SJCRH30 (cell line): ENCODE results near the gene TMEFF2. TPM values are rescaled to one million over a fixed set of nuclear protein-coding genes. Genes with fewer than 3 reads are reported as not detected.
A peak's percentile ranks its signal among the peaks of the same experiment; 100 is the strongest.

ENCODE experiments used
- DNase-seq, 2 experiments: peaks; one replicate each; pipeline ENCODE4 v3.0.0-alpha.2; 2015 to 2020
- H3K27ac ChIP-seq: fragments of 250-450 bp; sonication (Bioruptor Pico); 2 replicates; pipeline ENCODE4 v1.5.1; 2020; ENCODE audit warnings: mild to moderate bottlenecking, moderate library complexity
- H3K27me3 ChIP-seq: fragments of 250-450 bp; sonication (Bioruptor Pico); 2 replicates; pipeline ENCODE4 v1.5.1; 2020; ENCODE audit warnings: mild to moderate bottlenecking, moderate library complexity
- H3K36me3 ChIP-seq: fragments of 250-450 bp; sonication (Bioruptor Pico); 2 replicates; pipeline ENCODE4 v1.5.1; 2020; ENCODE audit warnings: mild to moderate bottlenecking, moderate library complexity
- H3K4me1 ChIP-seq: fragments of 250-450 bp; sonication (Bioruptor Pico); 2 replicates; pipeline ENCODE4 v1.5.1; 2020; ENCODE audit warnings: mild to moderate bottlenecking, moderate library complexity
- H3K4me3 ChIP-seq: fragments of 250-450 bp; sonication (Bioruptor Pico); 2 replicates; pipeline ENCODE4 v1.5.1; 2020; ENCODE audit warnings: mild to moderate bottlenecking, moderate library complexity
- H3K9me3 ChIP-seq: fragments of 250-450 bp; sonication (Bioruptor Pico); replicated peaks from 2 replicates; pipeline ENCODE4 v1.5.1; 2020; ENCODE audit warnings: mild to moderate bottlenecking, moderate library complexity
- total RNA-seq: library from RNA; depleted of rRNA; stranded (reverse); fragments of >200 nt; shearing (Covaris generic); gene quantifications from 2 replicates; pipeline ENCODE4 v1.2.3, GENCODE V29; 2014

Gene TMEFF2
- total RNA-seq, 1 experiment from 2014 or later: 7.0 TPM

DNA sequence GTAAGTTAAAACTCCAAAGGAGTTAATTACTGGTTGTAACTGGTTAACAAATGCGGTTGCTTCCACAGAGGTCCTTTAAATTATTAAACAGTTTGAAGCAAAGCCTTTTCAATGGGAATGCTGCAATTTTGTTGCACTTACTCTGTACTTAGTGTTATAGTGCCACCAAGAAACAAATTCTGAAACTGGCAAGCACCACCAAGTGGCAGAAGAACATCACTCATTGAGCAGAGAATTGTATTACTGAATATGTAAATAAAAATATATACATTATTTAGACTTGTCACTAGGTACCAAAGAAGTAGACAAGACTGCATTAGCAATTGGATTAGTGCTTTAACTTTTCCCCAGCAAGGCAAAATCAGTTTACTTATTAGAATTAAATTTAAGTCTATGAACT, 2.6 kb upstream of the TMEFF2 start:
- no peak for DNase-seq
- Histone ChIP-seq H3K4me3 (no peak overlapping the region), H3K9me3 (no peaks in the 10 kb centered on the region), H3K36me3 (no peaks in the 10 kb centered on the region), H3K4me1 (peaks cover 9% of the 10 kb centered on the region; the same call in 1 of the 2 replicates), H3K27ac (no peak overlapping the region), H3K27me3 (no peaks in the 10 kb centered on the region; the same call in 1 of the 2 replicates)

DNA sequence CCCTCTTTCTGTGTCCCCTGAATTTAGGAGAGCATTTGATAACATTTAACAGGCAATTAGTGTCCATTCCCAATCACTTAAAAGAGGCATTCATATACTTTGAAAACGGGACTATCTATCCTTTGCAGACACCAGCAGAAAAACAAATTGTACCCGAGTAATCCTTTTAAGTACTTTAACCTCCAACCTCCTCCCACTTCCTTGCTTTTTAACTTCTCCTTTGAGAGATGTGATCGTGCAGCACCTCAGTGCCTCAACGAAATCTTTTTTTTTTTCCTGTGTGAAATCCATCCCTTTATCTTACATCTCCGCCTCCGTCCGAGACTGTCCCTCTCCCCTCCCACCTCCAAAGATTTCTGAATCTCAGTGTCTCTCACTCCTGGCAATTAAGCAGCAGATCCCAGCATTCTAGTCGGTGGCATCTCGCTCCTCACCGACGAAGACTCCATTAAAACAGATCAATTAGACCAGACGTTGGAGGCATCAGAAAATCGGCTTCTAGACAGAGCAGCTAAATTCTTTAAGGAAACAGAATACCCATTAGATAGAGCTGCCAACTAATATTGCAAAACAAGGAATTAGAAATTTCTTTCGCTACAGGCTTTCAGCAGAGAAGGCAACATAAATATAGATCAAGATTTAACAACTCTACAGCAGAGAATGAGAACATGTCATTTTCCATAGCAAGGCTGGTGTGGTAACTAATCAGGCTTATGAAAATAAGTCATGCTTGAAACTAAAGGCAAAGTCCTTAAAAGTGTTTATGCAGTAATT, 1.9 kb upstream of the TMEFF2 start:
- H3K4me1 ChIP-seq: peaks cover 9% of the 10 kb centered on the region; the same call in 1 of the 2 replicates
- no peaks in the 10 kb centered on the region for H3K36me3 ChIP-seq
- H3K4me3 ChIP-seq: peak overlapping the region; percentile 66
- no peaks in the 10 kb centered on the region for H3K9me3 ChIP-seq
- DNase-seq: peak; percentile 17 to 50
- H3K27ac ChIP-seq: no peak overlapping the region
- H3K27me3 ChIP-seq: no peaks in the 10 kb centered on the region; the same call in 1 of the 2 replicates

DNA sequence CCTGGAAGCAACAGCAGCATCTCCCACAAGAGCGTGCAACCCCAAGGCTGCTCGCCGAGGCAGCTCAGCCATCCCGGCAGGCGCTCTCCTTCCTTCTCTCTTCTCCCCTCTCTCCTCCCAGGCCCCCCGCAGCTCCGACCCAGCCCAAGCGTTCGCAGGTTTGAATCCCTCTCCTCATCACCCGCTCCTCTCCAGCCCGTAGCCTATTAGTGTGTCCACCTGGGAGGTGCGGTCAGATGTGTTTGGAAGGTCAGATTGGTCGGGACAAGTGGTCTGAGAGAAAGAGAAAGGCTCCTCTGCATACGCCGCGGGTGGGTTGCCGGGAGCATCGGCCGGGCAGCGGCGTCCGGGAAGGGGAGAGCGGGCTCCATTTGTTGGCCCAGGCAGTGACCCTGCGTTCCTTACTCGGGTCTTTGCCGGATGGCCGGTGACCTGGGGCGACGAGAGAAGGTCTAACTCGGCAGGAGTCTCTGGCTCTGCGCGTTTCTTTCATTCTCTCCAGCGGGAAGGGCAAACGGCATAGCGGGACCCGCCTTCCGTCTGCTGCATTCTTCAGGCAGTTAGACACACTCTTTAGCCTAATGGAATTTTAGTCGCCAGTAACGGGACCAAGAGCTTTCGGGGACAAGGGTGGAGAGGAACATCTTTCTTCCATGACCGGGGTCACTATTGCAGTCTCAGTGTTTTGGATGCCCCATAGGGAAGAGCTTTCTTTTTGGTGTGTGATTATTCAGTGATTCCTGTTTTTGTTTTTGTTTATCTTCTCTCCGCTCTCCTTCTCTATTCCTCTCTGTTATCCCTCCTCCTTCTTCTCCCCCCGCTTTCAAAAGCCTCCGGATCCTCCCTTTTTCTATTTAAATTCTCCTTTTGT, 1.1 kb upstream of the TMEFF2 start:
- Histone ChIP-seq H3K27me3 (no peaks in the 10 kb centered on the region; the same call in 1 of the 2 replicates), H3K27ac (no peak overlapping the region; the same call in 1 of the 2 replicates), H3K4me3 (peak overlapping the region; percentile 66), H3K9me3 (no peaks in the 10 kb centered on the region), H3K36me3 (no peaks in the 10 kb centered on the region), H3K4me1 (peaks cover 9% of the 10 kb centered on the region; the same call in 1 of the 2 replicates)
- DNase-seq: peak; percentile 66 to 79

DNA sequence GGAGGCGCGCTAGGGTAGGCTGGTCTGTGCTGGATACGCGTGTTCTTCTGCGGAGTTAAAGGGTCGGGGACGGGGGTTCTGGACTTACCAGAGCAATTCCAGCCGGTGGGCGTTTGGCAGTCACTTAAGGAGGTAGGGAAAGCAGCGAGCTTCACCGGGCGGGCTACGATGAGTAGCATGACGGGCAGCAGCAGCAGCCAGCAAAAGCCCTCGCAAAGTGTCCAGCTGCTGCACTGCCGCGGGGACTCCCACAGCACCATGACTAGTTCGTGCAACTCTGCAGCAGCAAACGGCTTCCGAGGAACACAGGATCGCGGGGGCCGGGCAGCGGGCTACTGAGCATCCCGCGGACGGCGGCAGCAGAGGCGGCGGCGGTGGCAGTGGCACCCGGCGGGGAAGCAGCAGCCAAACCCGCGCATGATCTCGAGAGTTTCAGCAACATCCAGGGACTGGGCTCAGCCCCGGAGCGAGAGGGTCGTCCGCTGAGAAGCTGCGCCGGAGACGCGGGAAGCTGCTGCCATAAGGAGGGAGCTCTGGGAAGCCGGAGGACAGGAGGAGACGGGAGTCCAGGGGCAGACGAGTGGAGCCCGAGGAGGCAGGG, 368 bp downstream of the TMEFF2 start:
- Histone ChIP-seq H3K36me3 (no peaks in the 10 kb centered on the region), H3K27me3 (no peaks in the 10 kb centered on the region; the same call in 1 of the 2 replicates), H3K4me3 (peak overlapping the region; percentile 66), H3K4me1 (peaks cover 14% of the 10 kb centered on the region), H3K27ac (peak overlapping the region; percentile 19; the same call in 1 of the 2 replicates), H3K9me3 (no peaks in the 10 kb centered on the region)
- DNase-seq: peak; percentile 92 to 94

DNA sequence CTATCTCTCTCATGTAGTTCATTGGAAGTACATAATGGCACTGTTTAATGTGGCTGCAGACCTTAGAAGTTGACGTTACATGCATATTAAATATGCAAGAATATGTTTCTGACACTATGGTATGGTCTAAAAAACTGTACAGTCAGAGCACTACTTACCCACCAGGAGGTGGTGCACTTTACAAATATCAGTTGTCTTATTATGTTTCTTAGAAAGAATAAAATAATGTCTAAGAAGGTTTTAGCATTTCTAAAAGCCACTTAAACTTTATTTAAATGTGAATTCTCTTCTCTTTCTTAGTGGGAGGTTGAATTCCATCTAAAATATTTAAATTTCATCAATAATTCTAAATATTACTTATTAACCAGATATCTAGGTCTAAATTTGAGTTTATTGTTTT, 4.3 kb downstream of the TMEFF2 start:
- peak in 1 of 2 experiments; percentile 61 for DNase-seq
- Histone ChIP-seq H3K4me3 (no peak overlapping the region), H3K9me3 (no peaks in the 10 kb centered on the region), H3K27ac (no peak overlapping the region), H3K36me3 (no peaks in the 10 kb centered on the region), H3K4me1 (peaks cover 9% of the 10 kb centered on the region), H3K27me3 (no peaks in the 10 kb centered on the region)

DNA sequence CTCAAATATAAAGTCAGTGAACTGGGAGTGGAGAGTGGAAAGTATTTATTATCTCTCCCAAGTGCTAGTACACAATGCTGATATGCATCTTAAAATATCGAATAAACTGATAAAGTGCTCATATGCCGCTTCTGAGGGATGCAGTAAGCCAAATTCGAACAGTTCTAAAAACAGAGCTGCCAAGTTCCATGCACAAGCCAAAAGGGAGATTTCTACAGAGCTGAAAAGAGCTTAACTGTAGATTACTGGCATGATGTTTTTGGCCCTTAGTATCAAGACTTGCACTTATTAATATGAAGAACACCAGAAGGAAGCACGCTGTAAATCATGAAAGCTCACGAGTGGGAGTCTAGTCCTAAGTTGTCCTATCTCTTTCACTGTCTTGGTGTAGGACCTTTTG, 7.9 kb downstream of the TMEFF2 start:
- H3K4me1 ChIP-seq: peaks cover 5% of the 10 kb centered on the region
- H3K9me3 ChIP-seq: no peaks in the 10 kb centered on the region
- no peaks in the 10 kb centered on the region for H3K27me3 ChIP-seq
- H3K27ac ChIP-seq: no peak overlapping the region
- no peaks in the 10 kb centered on the region for H3K36me3 ChIP-seq
- no peak overlapping the region for H3K4me3 ChIP-seq
- DNase-seq: no peak

DNA sequence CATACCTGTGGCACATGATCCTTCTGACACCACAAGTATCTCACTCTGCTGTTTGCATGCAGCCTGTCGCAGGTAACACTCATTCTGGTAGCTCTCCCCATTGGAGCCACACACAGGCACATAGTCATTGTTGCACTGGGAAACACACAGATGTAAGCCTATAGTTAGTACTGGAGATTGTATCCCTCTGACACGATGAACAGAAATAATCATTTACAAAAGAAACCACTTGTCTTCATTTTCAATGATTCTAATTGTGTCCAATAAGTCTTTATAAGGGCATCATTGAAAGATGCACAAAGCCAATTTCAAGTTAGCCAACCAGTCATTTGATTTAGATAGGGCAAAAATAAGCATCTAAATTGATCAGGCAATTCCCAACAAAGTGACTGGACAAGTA, 10.4 kb downstream of the TMEFF2 start:
- H3K9me3 ChIP-seq: no peaks in the 10 kb centered on the region
- no peak overlapping the region for H3K27ac ChIP-seq
- H3K36me3 ChIP-seq: no peaks in the 10 kb centered on the region; the same call in 1 of the 2 replicates
- no peak for DNase-seq
- H3K4me3 ChIP-seq: no peak overlapping the region
- no peaks in the 10 kb centered on the region for H3K27me3 ChIP-seq
- H3K4me1 ChIP-seq: no peaks in the 10 kb centered on the region

DNA sequence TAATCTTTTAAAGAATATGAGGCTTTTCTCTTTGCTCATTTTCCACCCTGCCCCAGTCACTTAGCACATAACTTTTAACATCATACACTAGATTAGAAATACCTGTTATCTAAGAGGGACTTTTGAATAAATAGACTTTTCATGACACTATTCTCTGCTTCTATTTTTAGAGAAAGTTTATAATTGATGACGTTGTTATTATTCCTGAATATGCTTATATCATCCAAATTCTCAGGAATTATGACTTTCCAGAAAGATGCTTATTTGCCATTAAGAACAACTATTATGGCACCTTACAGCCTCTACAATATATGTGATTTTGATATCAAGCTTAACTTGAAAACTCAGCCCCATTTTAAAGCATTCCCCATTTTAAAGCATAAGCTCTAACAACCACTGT, 11.4 kb downstream of the TMEFF2 start:
- Histone ChIP-seq H3K36me3 (no peaks in the 10 kb centered on the region; the same call in 1 of the 2 replicates), H3K4me3 (no peak overlapping the region), H3K27ac (no peak overlapping the region), H3K4me1 (no peaks in the 10 kb centered on the region), H3K9me3 (no peaks in the 10 kb centered on the region), H3K27me3 (no peaks in the 10 kb centered on the region)
- DNase-seq: no peak

DNA sequence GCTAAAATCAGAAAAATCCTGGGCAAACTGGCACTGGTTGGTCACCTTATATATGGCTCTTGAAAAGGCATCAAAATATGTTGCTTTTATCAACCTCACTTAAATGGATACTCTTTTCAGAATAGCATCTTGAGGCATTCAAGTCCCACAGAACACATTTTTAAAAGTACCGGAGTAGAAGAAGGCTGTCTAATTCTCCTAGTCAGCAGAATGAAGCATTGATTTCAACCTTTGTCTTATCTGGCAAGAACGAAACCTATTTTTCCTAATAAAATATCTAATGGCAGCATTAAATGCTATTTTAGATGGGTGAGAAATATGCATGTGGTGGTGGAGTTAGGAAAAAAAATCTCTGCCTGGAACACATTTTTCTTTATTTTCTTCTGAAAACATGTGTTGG, 27.8 kb downstream of the TMEFF2 start:
- DNase-seq: no peak
- no peaks in the 10 kb centered on the region for H3K36me3 ChIP-seq
- H3K27ac ChIP-seq: no peak overlapping the region
- H3K4me3 ChIP-seq: no peak overlapping the region
- H3K9me3 ChIP-seq: no peaks in the 10 kb centered on the region
- H3K27me3 ChIP-seq: no peaks in the 10 kb centered on the region
- H3K4me1 ChIP-seq: peaks cover 4% of the 10 kb centered on the region

DNA sequence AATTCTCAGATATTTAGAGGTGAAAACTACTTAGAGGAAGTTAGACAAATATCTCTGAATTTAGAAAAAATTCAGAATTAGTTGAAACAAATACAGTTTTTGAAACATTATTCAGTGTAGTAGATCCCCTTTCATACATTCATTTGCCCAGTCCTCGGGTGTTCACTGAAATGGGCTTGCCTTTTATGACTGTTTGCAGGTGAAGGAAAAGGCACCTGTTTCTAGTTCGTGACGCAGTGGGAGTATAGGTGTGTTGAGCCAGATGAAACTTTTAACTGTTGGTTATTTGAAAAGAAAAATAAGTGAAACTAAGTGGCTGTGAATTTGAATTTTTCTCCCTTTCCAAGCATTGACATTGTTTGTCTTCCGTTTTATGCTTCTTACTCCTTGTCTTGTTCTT, 28.9 kb downstream of the TMEFF2 start:
- DNase-seq: no peak
- H3K36me3 ChIP-seq: no peaks in the 10 kb centered on the region
- no peaks in the 10 kb centered on the region for H3K9me3 ChIP-seq
- H3K27me3 ChIP-seq: no peaks in the 10 kb centered on the region
- no peak overlapping the region for H3K4me3 ChIP-seq
- peaks cover 9% of the 10 kb centered on the region for H3K4me1 ChIP-seq
- no peak overlapping the region for H3K27ac ChIP-seq

DNA sequence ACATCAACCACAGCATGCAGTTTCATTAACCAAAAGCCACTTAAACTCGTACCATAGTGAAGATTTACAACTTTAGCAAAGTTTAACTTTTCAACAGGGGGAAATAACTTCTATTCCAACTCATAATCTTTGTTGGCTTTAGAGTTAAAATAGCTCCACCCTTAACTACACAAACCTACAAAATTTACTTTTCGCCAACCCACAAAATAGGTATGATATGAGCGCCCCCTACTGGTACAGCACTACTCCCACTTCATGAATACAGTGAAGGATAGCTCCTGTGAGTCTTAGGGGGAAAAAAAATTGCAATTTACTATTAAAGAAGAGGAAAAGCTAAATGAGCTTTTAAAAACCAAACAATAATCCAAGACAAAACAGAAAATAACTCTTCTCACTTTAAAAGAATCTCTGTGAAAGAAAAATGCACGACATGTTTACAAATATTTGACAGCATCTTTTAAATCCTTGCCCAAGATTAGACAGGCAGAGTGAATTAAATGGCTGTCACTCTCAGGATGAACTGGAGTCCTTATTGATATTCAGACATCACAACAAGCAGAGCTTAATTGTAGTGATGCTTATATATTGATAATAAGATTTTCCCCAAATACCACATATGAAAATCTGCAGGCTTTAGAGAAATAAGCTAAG, 32.2 kb downstream of the TMEFF2 start:
- no peaks in the 10 kb centered on the region for H3K36me3 ChIP-seq
- peak; percentile 89 to 97 for DNase-seq
- no peak overlapping the region for H3K4me3 ChIP-seq
- peak overlapping the region; percentile 1; the same call in 1 of the 2 replicates for H3K27ac ChIP-seq
- H3K4me1 ChIP-seq: peaks cover 9% of the 10 kb centered on the region
- H3K9me3 ChIP-seq: no peaks in the 10 kb centered on the region
- H3K27me3 ChIP-seq: no peaks in the 10 kb centered on the region

DNA sequence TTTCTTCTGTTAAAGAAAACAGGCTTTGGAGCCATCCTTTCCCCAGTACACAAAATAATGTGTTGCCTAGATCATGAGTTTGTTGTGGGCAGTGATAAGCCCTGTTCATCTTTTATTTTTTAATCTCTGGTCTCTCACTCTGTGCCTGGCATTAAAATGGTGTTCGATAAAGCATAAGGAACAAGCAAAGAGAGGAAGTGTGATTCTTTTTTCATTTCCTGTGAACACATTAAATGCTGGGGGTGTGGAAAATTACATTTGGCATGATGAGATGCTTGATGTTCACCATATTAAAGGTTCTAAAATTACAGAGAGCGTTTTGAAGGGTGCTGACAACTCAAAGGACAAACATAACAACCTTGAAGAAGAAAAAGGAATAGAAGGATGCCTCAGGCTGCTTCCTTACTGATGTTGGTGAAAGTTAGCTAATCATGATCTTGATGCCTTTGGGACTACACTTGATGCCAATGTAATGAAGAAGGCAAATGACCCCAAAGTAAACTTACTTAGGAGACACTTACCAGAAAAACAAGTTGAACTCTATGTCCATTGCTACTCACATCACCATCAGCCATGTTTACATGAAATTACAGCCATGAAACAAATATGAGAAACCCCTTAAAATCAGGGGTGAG, 33.0 kb downstream of the TMEFF2 start:
- H3K27ac ChIP-seq: peak overlapping the region; percentile 1; the same call in 1 of the 2 replicates
- no peaks in the 10 kb centered on the region for H3K36me3 ChIP-seq
- no peaks in the 10 kb centered on the region; the same call in 1 of the 2 replicates for H3K9me3 ChIP-seq
- H3K27me3 ChIP-seq: no peaks in the 10 kb centered on the region
- H3K4me3 ChIP-seq: no peak overlapping the region
- DNase-seq: peak in 1 of 2 experiments; percentile 59
- peaks cover 13% of the 10 kb centered on the region for H3K4me1 ChIP-seq

DNA sequence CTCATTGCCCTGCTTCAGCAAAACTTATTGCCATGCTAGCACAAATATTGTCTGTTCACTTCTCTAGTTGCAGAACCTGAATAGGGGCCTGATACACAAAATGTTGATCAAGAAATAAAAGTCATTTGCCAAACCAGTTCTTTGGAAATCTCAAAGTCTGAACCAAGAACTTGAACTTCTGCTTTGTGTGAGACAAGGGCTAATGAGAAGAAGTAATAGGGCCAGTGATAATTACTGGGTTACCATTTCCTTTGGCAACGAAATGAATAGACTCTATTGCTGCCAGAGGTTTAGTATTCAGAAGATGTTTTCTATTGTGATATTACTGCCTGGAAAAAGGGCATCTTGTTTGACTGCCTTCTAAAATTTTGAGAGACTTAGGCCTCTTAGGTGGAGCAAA, 35.0 kb downstream of the TMEFF2 start:
- Histone ChIP-seq H3K27me3 (no peaks in the 10 kb centered on the region), H3K4me1 (peaks cover 31% of the 10 kb centered on the region), H3K4me3 (no peak overlapping the region), H3K36me3 (no peaks in the 10 kb centered on the region), H3K27ac (no peak overlapping the region), H3K9me3 (no peaks in the 10 kb centered on the region; the same call in 1 of the 2 replicates)
- no peak for DNase-seq

DNA sequence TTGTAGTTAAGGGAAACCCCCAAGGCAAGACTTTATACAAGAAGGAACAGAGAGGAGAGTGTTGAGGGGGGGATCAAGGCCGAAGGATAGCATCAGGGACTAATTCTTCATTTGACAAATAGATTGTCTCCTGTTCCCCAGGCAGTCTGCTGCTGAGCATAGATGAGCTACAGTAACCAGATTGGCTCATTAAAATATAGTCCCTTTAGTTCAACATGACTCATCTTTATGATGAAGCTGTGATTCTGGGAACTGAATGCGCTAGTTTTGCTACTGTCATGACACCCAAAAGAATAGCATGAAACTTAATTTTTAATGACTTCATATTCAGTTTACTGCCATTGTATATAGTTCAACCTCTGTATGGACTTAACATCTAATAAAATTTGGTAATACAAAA, 35.5 kb downstream of the TMEFF2 start:
- Histone ChIP-seq H3K27ac (no peak overlapping the region), H3K4me1 (peaks cover 36% of the 10 kb centered on the region), H3K27me3 (no peaks in the 10 kb centered on the region), H3K9me3 (no peaks in the 10 kb centered on the region; the same call in 1 of the 2 replicates), H3K4me3 (no peak overlapping the region), H3K36me3 (no peaks in the 10 kb centered on the region)
- no peak for DNase-seq
